Fibroblast of skin of left biceps (primary cell): ENCODE results near the gene IGLL5.
"Not testable (repeated sequence)": the region's sequence is repeated elsewhere in the genome, so short reads cannot be mapped to it uniquely, and the experiment has no call there.

ENCODE experiments used
- DNase-seq, 2 experiments: peaks; one replicate each; pipeline ENCODE4 v3.0.0-alpha.2; 2013; ENCODE audit warnings: low read depth in 2 of 2

IGLL5 gene

DNA sequence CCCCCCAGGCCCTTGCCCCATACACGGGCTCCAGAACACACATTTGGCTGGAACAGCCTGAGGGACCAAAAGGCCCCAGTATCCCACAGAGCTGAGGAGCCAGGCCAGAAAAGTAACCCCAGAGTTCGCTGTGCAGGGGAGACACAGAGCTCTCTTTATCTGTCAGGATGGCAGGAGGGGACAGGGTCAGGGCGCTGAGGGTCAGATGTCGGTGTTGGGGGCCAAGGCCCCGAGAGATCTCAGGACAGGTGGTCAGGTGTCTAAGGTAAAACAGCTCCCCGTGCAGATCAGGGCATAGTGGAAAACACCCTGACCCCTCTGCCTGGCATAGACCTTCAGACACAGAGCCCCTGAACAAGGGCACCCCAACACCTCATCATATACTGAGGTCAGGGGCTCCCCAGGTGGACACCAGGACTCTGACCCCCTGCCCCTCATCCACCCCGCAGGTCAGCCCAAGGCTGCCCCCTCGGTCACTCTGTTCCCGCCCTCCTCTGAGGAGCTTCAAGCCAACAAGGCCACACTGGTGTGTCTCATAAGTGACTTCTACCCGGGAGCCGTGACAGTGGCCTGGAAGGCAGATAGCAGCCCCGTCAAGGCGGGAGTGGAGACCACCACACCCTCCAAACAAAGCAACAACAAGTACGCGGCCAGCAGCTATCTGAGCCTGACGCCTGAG, 13.1 kb downstream of the IGLL5 start:
- DNase-seq, result not testable (repeated sequence)

DNA sequence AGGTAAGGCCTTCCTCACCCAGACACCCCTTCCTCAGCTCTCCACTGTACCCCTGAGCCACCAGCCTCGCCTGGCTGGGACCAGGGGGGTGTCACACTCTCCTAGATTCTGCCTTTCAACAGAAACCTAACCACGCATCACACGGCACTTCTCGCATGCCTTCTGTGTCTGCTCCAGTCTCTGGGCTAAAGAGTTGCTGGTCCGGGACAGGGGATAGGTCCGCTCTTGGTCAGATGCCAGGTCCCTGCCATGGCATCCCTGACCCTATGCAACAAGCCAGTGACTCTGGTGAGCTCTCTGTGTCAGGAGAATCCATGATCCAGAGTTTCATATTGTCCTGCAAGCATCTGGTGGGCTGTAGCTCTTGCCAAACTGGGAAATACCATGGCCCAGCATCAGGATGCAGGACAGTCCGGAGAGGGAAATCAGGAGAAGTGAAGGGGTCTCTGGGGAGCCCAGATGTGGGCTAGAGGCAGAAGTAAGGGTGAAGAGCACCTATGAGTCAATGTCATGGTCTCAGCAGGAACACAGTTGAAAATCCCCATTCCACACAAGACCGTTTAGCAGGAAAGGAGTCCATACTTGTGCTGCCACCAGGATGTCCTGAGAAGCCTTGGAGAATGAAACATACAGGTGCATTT, 14.1 kb downstream of the IGLL5 start:
- DNase-seq, result no peak

DNA sequence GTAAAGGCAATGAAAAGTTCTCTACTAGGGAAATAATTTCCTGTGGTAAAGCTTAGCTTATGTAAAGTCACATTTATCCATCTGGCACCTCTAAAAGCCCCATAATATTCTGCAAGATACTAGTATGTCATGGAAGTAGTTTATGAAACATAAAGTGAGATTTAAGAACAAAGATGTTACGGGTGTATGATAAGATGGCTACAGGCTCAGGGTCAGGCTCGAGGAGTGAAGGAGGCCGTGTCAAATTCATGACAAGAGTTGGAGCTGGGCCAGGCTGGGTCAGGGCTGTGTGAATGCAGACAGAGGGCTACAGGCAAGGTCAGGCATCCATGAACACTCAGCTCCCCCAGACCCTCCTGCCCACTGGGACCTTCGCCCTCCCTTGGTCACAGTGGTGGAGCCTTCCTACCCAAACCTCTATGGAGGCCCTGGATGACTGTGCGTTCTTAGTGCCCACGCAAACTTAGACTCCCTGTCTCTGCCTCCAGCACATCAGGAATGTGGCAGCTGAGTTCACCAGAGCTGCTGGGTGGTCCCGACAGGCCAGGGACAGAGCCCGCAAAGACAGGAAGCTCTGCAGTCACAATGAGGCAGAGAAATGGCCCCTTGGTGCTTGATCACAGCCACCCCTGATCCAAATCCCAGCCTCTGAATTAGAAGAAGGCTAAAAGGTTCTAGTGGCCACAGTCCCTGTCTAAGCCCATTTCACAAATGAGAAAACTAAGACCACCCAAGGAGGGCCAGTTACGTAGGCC, 14.8 kb downstream of the IGLL5 start:
- DNase-seq, result no peak

DNA sequence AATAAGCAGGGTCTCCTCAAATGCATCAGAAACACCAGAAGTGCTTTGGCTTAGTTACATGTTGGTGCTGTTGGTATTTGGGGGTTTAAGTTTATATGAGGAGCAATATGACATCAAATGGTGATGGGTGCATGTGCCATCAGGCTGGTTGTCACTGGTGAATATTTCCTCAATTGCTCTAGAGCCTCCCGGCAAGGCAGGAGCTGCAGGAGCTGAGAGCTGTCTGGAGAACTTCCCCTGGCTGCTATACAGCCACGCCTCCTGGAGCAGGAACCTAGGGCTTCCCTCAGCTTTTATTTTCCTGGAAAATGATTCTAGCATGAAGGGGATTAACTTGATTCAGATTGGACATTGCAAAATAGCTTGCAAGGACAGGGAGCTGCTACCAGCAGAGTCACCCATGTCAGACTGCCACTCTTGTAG, 15.8 kb downstream of the IGLL5 start:
- DNase-seq, result no peak

DNA sequence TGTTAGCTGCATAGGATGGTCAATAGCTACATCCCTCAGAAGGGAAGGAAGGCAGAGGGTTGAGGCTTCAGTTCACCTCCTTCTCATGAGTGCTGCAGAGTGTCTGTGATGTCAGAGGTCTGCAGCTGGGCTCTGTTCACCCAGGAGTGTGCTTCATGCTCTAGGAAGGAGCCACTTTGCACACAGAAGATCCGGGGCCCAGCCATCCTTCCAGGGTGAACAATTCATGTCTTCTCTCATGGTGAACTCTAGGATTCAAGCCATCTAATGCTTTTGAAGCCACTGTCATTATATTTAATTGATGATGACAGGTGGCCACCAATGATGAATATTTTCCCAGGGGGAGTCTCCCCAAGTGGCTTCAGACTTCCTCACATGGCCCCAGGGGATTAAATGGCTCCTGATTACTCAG, 16.2 kb downstream of the IGLL5 start:
- not testable (repeated sequence) for DNase-seq

DNA sequence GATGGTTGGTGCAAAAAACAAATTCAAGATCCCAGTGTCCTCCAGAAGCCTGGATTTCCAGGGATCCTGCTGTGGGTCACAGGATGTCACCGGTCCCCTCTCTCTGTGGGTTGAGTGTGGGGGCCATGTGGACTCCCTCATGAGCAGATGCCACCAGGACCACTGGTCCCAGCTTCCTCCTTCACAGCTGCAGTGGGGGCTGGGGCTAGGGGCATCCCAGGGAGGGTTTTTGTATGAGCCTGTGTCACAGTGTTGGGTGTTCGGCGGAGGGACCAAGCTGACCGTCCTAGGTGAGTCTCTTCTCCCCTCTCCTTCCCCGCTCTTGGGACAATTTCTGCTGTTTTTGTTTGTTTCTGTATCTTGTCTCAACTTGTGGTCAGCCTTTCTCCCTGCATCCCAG, 17.1 kb downstream of the IGLL5 start:
- not testable (repeated sequence) for DNase-seq

DNA sequence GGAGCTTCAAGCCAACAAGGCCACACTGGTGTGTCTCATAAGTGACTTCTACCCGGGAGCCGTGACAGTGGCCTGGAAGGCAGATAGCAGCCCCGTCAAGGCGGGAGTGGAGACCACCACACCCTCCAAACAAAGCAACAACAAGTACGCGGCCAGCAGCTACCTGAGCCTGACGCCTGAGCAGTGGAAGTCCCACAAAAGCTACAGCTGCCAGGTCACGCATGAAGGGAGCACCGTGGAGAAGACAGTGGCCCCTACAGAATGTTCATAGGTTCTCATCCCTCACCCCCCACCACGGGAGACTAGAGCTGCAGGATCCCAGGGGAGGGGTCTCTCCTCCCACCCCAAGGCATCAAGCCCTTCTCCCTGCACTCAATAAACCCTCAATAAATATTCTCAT, 18.8 kb downstream of the IGLL5 start:
- not testable (repeated sequence) for DNase-seq

DNA sequence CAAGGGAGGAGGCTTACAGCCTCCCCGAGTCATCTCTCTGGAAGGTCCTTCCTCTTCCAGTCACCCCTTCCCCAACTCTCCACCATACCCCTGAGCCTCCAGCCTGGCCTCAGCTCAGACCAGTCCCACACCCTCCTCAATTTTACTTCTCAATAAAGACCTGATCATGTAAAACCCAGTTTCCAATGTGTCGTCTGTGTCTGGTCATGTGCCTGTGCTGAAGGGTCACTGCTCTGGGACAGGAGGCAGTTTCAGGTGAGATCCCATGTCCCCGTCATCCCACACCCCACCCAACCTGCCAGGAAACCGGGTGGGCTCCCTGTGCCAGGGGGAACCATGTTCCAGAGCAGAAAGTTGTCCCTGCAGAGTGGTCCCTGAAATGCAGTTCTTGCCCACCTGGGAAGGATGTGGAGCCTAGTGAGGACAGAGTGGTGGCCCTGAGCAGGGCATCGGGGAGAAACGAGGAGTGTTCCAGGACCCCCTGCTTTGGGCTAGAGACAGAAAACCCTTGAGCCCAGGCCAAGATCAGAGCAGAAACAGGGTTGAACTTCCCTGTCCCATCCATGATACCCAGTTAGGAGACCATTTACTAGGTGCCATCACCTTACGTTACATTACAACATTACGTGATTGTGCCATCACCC, 19.4 kb downstream of the IGLL5 start:
- DNase-seq, result no peak

DNA sequence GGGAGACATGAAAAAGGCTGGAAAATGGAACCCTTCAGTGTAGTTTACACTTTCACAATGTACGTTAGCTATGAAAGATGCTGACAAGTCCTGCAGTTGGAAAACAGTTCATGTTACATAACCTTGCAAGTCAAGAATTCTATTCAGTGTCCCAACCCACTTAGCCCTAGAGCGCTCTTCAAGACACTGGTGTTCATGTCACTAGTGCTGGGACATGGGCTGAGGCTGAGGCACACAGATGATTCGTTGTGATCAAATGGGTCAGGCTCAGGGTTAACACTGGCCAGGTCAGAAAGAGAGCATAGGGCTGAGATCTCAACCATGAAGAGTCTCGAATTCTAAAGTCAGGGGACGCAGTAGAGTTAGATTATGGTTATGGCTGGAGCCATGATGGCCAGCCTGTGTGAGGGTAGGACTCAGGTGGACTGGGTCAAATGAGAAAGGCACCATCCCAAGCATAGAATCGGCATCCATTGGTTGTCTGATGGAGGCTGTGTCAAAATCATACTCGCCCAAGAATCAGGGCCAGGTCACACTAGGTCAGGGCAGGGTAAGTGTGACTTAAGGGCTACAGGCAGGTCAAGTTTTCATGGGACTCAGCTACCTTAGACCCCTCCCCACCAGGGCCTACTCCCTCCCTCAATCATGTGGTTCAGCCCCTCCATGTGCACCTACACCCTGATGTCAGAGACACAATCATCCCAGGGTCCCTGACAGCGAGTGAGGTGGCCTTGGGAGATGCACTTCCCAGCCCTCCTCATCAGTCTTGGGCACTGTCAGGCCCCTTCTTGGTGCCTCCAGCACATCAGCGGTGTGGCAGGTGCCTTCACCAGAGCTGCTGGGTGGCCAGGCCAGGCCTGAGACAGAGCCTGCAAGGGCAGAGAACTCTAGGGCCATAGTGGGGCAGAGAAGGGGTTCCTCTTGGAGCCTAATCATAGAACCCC, 20.2 kb downstream of the IGLL5 start:
- no peak for DNase-seq

DNA sequence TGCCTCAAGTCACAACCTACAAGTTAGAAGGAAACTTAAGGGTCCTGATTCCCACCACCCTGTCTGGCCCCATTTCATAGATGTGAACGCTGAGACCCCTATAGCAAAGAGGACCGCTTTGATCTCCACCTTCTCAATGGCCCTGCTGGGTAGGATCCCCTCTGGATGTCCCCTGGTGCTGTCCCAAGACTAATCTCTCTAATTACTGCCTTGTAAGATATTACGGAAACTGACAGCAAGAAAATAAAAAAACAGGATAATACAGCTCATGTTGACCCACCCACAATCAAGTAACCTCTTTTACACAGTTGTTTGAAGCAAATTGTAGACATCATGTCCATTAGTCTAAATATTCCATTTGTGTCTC, 20.9 kb downstream of the IGLL5 start:
- DNase-seq, result no peak

DNA sequence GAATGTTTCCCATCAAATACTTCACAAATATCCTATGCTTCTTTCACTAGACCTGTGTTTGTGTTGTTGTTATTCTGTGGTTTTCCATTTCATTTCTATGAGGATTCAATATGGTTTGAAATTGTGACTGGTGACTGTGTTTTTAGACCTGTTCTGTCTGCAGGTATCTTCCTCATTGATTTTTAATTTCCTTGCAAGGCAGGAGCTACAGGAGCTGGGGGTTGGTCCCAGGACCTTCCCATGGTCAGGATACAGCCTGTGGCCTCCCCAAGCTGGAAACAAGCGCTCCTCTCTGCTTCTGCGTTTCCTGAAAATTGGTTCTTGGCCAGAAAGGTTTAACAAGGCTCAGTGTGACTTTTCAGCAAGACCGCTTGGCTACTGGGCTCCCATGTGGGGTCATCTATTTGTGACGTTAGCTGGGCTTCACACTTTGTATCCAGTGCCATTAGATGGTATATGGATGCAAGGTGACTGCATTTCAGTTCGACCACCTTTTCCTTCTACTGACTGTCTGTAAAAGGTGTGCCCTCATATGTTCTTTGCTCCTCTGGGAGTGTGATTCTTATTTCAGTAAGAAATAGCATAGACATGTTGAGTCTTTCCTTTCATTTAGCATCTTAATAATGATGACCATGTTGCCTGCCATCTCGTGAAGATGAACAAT, 21.5 kb downstream of the IGLL5 start:
- no peak for DNase-seq

DNA sequence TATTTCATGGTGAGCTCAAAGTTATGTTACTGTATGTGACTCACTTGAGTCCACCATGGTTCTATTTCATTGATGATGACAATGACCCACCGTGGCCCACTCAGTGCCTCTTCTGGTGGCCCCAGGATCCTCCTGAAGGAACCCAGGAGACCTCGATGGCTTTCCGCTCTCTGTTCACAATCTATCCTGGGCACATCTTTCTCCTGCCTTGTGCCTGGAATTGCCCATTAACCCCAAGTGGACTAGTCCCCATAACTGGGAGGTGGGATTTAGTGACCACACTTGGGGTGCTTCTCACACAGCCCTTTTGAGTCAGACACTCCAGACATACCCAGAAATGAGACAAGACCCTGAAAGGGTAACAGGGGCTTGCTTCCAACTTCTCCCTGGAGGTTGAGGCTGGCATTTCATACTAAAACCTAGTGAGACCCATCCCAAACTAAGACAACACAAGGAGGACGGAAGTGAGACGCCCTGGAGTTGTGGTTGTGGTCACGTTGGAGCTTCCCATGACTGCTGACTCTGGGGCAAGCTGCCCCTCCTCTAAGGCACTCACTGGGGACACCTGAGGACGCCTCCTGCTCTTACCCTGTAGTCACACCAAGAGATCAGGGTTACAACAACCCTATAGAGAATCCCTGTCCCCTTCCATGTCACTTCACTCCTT, 22.1 kb downstream of the IGLL5 start:
- DNase-seq, result no peak

DNA sequence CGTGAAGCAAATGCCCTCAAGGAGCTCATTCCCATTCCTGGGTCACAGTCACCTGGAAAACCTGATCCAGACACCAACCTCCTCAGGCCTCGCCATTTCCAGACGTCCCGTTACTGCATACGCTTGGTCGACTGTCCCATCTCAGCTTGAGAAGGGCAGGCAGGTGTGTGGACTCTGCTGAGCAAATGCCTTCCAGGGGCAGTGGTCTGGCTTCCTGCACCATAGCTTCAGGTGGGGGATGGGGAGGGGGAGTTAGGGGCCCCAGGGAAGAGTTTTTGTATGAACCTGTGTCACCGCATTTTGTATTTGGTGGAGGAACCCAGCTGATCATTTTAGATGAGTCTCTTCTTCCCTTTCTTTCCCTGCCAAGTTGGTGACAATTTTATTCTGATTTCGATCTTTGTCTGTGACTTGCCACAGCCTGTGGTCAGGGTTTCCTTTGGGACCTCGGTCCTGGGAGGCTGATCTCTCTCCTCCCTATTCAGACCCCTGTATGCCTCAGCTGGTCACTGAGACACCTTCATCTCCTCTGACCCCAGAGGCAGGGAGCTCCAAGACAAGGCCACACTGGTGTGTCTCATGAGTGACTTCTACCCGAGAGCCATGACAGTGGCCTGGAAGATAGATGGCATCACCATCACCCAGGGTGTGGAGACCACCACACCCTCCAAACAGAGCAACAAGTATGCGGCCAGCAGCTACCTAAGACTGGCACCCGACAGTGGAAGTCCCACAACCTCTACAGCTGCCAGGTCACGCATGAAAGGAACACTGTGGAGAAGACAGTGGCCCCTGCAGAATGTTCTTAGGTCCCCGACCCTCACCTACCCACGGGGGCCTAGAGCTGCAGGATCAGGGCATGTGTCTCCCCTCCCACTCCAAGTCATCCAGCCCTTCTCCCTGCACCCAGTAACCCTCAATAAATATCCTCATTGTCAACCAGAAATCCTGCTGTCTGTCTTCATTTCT, 22.9 kb downstream of the IGLL5 start:
- no peak for DNase-seq

DNA sequence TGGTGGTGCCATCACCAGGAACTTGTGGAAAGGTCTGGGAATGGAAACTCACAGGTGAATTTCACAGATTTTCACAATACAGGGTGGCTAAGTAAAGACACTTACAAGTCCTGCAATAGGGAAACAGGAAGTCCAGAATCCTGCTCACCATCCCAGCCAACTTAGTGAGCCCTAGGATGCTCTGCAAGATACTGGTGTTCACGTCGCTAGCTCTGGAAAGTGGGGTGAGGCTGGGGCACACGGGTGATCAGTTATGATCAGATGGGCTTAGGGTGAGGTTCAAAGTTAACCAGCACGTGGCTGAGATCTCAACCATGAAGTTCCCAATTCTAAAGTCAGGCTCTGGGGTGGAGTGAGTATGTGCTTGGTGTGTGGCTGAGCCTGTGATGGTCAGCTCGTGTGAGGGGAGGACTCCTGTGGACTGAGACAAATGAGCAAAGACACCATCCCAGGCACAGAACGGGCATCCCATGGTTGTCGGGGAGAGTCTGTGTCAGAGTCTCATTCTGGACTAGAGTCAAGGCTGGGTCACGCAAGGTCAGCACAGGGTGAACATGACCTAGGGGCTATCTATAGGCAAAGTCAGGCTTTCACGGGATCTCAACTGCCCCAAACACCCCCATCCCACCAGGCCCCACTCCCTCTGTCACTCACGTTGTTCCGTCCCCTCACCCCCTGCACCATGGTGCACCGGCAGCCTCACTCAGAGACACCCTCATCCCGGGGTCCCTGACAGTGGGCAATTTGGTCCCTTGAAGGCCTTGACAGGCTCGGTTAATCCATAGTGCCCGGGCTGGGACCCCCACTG, 23.9 kb downstream of the IGLL5 start:
- no peak for DNase-seq

DNA sequence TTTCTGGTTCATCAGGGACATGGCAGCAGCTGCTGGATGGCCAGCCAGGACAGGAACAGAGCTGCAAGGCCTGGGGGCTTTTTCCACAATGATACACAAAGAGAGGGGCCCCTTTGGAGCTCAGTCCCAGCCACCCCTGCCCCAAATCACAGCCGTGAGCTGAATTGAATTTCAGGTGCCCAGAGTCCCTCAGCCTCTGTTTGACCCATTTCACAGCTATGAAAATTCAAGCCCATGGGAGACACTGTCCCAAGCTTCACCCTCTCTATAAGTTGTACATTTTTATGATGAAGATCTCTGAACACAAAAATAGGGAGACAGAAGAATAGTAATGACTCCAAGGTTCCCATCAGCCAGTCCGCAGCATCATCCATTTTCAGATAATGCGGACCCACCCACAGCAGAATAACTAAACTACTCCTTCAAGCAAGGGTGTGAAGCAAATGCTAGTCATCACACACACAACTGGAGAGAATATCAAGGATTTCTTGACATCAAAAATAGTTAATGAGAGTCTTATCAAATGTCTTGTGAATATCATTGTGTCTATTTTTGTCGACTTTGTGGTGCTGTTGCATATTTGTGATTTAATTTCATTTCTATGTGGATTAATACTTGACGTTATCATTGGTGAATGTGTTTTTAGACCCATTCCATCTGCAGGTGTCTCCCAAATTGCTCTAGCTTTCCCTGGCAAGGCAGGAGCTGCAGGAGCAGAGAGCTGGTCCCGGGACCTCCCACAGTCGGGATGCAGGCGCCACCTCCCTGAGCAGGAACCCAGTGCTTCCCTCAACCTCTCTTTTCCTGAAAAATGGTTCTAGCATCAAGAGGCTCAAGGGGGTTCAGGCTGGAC, 24.7 kb downstream of the IGLL5 start:
- DNase-seq, result no peak

DNA sequence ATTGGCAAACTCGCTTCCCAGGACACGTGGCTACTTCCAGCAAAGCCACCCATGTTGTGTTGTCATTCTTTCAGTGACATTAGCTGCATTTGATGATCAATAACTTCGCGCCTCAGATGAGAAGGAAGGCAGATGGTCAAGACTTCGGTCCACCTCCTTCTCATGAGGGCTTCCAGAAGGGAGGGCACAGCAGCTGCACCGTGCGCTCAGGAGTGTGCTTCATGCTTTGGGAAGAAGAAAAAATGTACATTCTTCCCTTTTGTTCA, 25.3 kb downstream of the IGLL5 start:
- DNase-seq, result no peak

DNA sequence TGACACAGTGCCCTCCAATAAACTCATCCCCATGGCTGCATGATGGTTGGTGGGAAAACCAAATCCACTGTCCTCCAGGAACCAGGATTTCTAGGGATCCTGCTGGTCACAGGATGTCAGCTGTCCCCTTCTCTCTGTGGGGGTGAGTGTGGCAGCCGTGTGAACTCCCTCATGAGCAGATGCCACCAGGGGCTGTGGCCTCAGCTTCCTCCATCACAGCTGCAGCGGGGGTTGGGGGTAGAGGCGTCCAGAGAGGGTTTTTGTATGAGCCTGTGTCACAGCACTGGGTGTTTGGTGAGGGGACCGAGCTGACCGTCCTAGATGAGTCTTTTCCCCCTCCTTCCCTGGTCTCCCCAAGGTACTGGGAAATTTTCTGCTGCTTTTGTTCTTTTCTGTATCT, 26.4 kb downstream of the IGLL5 start:
- no peak for DNase-seq
